K562 (cell line): ENCODE measurements around the gene AMBRA1. TPM values are rescaled to one million over a fixed set of nuclear protein-coding genes. Genes with fewer than 3 reads are reported as not detected.

ENCODE experiments used
- CBX2 ChIP-seq: fragments of 200-600 bp; sonication (generic); IDR thresholded peaks from one replicate; pipeline ENCODE4 v1.6.1; 2012; ENCODE audit warnings: mild to moderate bottlenecking, low read length, inconsistent platforms; ENCODE audit not compliant: insufficient read depth, poor library complexity, severe bottlenecking
- CHAMP1 ChIP-seq: fragments of 450-650 bp; IDR thresholded peaks from 2 replicates; pipeline ENCODE4 v1.6.1; 2016; ENCODE audit warnings: mild to moderate bottlenecking
- FOSL1 ChIP-seq: fragments of 200-800 bp; sonication (Bioruptor generic); conservative IDR thresholded peaks from 2 replicates; pipeline ENCODE4 v1.6.1; 2016; ENCODE audit warnings: missing genetic modification characterization, missing compliant biosample characterization
- ILF3 ChIP-seq: fragments of 450-650 bp; IDR thresholded peaks from 2 replicates; pipeline ENCODE4 v1.6.1; 2018; ENCODE audit warnings: antibody characterized with exemption, mild to moderate bottlenecking, moderate library complexity, borderline replicate concordance
- IRF2 ChIP-seq: sonication (generic); formaldehyde crosslinking; IDR thresholded peaks from 2 replicates; pipeline ENCODE4 v1.8.1; 2022; ENCODE audit warnings: mild to moderate bottlenecking, missing genetic modification reagents
- KDM1A ChIP-seq, 2 experiments: fragments of 450-650 bp; IDR thresholded peaks; 2 replicates each; pipeline ENCODE4 v1.6.1; 2016; ENCODE audit warnings: mild to moderate bottlenecking in 2 of 2
- NFXL1 ChIP-seq: fragments of 450-650 bp; formaldehyde crosslinking; IDR thresholded peaks from 2 replicates; pipeline ENCODE4 v1.4.0; 2021; ENCODE audit warnings: mild to moderate bottlenecking
- PHF8 ChIP-seq: fragments of 200-600 bp; sonication (generic); IDR thresholded peaks from 2 replicates; pipeline ENCODE4 v1.6.1; 2012; ENCODE audit warnings: mixed run types, mild to moderate bottlenecking, inconsistent platforms, low read length, moderate library complexity, borderline replicate concordance
- TAL1 ChIP-seq: fragments of 450-650 bp; IDR thresholded peaks from 2 replicates; pipeline ENCODE4 v1.6.1; 2016; ENCODE audit warnings: mild to moderate bottlenecking
- TRIM24 ChIP-seq, 2 experiments: fragments of 450-650 bp; IDR thresholded peaks; 2 replicates each; pipeline ENCODE4 v1.6.1; 2016
- ZBTB8A ChIP-seq: fragments of 450-650 bp; IDR thresholded peaks from 2 replicates; pipeline ENCODE4 v1.6.1; 2018; ENCODE audit warnings: mild to moderate bottlenecking, moderate library complexity; ENCODE audit not compliant: partially characterized antibody
- ZNF354B ChIP-seq: fragments of 250-450 bp; sonication (Bioruptor Pico); IDR thresholded peaks from 2 replicates; pipeline ENCODE4 v1.4.0; 2020
- ZNF408 ChIP-seq: fragments of 250-450 bp; sonication (Bioruptor Pico); IDR thresholded peaks from 2 replicates; pipeline ENCODE4 v1.4.0; 2020; ENCODE audit warnings: low read depth, mild to moderate bottlenecking, moderate library complexity
- polyA plus RNA-seq, 8 experiments: library from polyadenylated mRNA; depleted of rRNA in 4 of 8; stranded (reverse) in 5 of 8; unstranded in 3 of 8; fragments of >200 nt; fragmentation: Nextera tagmentation in 2 of 8; fragmentation: Illumina TruSeq in 1 of 8; extraction: Ambion mirVana in 2 of 8; extraction: Trizol in 1 of 8; gene quantifications; 2 replicates each; pipeline versions ENCODE4 v1.2.1 to v1.2.3, GENCODE V29; 2011 to 2014; ENCODE audit warnings: inconsistent platforms in 1 of 8, missing spikeins in 1 of 8
- total RNA-seq, 7 experiments: library from RNA; depleted of rRNA in 6 of 7; stranded (reverse); fragments of >200 nt in 6 of 7; fragmentation: Illumina TruSeq in 2 of 7; extraction: Trizol in 2 of 7; gene quantifications; 2 replicates each; pipeline versions ENCODE4 v1.2.1 to v1.2.3, GENCODE V29; 2011 to 2021; ENCODE audit warnings: low replicate concordance in 1 of 7
- TF ChIP-seq, protein P1 (sequence below): fragments of 150-350 bp; IDR thresholded peaks from 2 replicates; pipeline ENCODE4 v1.6.1; 2014; ENCODE audit warnings: low read depth, mild to moderate bottlenecking, low read length, borderline replicate concordance
- TF ChIP-seq, protein P2 (sequence below): sonication (generic); formaldehyde crosslinking; IDR thresholded peaks from 2 replicates; pipeline ENCODE4 v1.8.0; 2022; ENCODE audit warnings: missing genetic modification reagents, mild to moderate bottlenecking, borderline replicate concordance
- TF ChIP-seq, protein P3 (sequence below): fragments of 450-650 bp; IDR thresholded peaks from 2 replicates; pipeline ENCODE4 v1.6.1; 2016; ENCODE audit warnings: missing biosample characterization, missing genetic modification characterization
- TF ChIP-seq, protein P4 (sequence below): fragments of 250-450 bp; sonication (Bioruptor Pico); IDR thresholded peaks from 2 replicates; pipeline ENCODE4 v1.4.0; 2020; ENCODE audit warnings: mild to moderate bottlenecking, moderate library complexity, borderline replicate concordance

The AMBRA1 gene
- total and polyA plus RNA-seq, 9 of the 15 experiments (the other 6 are each of a cell fraction or from before 2014, with no cell fraction given) = 0.15 to 24.5 (median 13.0) TPM

- TF ChIP-seq, protein P1, sequence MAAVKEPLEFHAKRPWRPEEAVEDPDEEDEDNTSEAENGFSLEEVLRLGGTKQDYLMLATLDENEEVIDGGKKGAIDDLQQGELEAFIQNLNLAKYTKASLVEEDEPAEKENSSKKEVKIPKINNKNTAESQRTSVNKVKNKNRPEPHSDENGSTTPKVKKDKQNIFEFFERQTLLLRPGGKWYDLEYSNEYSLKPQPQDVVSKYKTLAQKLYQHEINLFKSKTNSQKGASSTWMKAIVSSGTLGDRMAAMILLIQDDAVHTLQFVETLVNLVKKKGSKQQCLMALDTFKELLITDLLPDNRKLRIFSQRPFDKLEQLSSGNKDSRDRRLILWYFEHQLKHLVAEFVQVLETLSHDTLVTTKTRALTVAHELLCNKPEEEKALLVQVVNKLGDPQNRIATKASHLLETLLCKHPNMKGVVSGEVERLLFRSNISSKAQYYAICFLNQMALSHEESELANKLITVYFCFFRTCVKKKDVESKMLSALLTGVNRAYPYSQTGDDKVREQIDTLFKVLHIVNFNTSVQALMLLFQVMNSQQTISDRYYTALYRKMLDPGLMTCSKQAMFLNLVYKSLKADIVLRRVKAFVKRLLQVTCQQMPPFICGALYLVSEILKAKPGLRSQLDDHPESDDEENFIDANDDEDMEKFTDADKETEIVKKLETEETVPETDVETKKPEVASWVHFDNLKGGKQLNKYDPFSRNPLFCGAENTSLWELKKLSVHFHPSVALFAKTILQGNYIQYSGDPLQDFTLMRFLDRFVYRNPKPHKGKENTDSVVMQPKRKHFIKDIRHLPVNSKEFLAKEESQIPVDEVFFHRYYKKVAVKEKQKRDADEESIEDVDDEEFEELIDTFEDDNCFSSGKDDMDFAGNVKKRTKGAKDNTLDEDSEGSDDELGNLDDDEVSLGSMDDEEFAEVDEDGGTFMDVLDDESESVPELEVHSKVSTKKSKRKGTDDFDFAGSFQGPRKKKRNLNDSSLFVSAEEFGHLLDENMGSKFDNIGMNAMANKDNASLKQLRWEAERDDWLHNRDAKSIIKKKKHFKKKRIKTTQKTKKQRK = no peak
- no peak for TF ChIP-seq CHAMP1
- TF ChIP-seq, protein P2, sequence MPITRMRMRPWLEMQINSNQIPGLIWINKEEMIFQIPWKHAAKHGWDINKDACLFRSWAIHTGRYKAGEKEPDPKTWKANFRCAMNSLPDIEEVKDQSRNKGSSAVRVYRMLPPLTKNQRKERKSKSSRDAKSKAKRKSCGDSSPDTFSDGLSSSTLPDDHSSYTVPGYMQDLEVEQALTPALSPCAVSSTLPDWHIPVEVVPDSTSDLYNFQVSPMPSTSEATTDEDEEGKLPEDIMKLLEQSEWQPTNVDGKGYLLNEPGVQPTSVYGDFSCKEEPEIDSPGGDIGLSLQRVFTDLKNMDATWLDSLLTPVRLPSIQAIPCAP (CRISPR knock-in tag) = no peak
- peak; percentile 42; the same call in 1 of the 2 replicates for TF ChIP-seq TAL1
- TF ChIP-seq IRF2 (CRISPR knock-in tag) = no peak
- TF ChIP-seq KDM1A (IDR thresholded peaks at IDR 0.05) = peak; percentile 64 to 66; a peak in 3 of 4 replicates
- TF ChIP-seq, protein P3, sequence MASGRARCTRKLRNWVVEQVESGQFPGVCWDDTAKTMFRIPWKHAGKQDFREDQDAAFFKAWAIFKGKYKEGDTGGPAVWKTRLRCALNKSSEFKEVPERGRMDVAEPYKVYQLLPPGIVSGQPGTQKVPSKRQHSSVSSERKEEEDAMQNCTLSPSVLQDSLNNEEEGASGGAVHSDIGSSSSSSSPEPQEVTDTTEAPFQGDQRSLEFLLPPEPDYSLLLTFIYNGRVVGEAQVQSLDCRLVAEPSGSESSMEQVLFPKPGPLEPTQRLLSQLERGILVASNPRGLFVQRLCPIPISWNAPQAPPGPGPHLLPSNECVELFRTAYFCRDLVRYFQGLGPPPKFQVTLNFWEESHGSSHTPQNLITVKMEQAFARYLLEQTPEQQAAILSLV (tag) = no peak
- TF ChIP-seq NFXL1 (CRISPR knock-in tag) = no peak
- no peak for TF ChIP-seq ILF3
- TF ChIP-seq, protein P4, sequence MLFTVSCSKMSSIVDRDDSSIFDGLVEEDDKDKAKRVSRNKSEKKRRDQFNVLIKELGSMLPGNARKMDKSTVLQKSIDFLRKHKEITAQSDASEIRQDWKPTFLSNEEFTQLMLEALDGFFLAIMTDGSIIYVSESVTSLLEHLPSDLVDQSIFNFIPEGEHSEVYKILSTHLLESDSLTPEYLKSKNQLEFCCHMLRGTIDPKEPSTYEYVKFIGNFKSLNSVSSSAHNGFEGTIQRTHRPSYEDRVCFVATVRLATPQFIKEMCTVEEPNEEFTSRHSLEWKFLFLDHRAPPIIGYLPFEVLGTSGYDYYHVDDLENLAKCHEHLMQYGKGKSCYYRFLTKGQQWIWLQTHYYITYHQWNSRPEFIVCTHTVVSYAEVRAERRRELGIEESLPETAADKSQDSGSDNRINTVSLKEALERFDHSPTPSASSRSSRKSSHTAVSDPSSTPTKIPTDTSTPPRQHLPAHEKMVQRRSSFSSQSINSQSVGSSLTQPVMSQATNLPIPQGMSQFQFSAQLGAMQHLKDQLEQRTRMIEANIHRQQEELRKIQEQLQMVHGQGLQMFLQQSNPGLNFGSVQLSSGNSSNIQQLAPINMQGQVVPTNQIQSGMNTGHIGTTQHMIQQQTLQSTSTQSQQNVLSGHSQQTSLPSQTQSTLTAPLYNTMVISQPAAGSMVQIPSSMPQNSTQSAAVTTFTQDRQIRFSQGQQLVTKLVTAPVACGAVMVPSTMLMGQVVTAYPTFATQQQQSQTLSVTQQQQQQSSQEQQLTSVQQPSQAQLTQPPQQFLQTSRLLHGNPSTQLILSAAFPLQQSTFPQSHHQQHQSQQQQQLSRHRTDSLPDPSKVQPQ (CRISPR knock-in tag) = no peak
- TF ChIP-seq ZNF354B = no peak
- TF ChIP-seq CBX2 = no peak
- TF ChIP-seq PHF8 = no peak
- no peak for TF ChIP-seq FOSL1 (tag)
- TF ChIP-seq ZNF408 (CRISPR knock-in tag) = no peak
- TF ChIP-seq ZBTB8A = no peak
- TF ChIP-seq TRIM24 (IDR thresholded peaks at IDR 0.05) = no peak
Observed at GRCh38 chr11:46543564-46543963, 50.3 kb downstream of the AMBRA1 start (continued).
